Breast epithelium (tissue), 3 donors: Measurements from ENCODE around the gene PCDH9.

Source experiments
- POLR2A ChIP-seq: fragments of 450-650 bp; IDR thresholded peaks from one replicate; pipeline ENCODE4 v1.6.1; 2016; ENCODE audit warnings: antibody characterized with exemption, mild to moderate bottlenecking, moderate library complexity
- POLR2AphosphoS5 ChIP-seq, 3 donors: sonication (generic); formaldehyde crosslinking; IDR thresholded peaks; one replicate each; pipeline ENCODE4 v1.6.1; 2017; ENCODE audit warnings: antibody characterized with exemption in 3 of 3
- TF ChIP-seq, protein P1 (sequence below), 3 donors: fragments of 450-650 bp; IDR thresholded peaks; one replicate each; pipeline ENCODE4 v1.5.1; 2016 to 2017; ENCODE audit warnings: antibody characterized with exemption in 3 of 3, mild to moderate bottlenecking in 3 of 3, moderate library complexity in 3 of 3

DNA sequence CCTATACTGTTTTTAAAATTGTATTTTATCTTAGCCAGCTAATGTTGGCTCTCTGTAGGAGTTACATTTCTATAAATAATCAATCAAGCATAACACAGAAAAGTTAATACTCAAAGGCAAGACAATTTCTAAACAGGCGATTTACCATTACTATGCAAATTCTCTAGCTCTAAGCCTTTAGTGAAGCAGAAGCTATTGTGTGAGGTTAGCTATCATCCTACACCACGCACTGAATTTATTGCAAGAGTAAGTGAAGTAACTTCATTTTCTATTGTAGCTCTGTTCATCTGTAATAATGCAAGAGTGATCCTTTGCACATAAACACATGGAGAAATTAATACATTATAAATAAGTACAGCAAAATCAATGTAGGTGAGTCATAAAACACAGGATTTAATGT is 439.3 kb downstream of the PCDH9 start:
- TF ChIP-seq, protein P1, sequence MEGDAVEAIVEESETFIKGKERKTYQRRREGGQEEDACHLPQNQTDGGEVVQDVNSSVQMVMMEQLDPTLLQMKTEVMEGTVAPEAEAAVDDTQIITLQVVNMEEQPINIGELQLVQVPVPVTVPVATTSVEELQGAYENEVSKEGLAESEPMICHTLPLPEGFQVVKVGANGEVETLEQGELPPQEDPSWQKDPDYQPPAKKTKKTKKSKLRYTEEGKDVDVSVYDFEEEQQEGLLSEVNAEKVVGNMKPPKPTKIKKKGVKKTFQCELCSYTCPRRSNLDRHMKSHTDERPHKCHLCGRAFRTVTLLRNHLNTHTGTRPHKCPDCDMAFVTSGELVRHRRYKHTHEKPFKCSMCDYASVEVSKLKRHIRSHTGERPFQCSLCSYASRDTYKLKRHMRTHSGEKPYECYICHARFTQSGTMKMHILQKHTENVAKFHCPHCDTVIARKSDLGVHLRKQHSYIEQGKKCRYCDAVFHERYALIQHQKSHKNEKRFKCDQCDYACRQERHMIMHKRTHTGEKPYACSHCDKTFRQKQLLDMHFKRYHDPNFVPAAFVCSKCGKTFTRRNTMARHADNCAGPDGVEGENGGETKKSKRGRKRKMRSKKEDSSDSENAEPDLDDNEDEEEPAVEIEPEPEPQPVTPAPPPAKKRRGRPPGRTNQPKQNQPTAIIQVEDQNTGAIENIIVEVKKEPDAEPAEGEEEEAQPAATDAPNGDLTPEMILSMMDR (IDR thresholded peaks at IDR 0.05): no peak
- TF ChIP-seq POLR2AphosphoS5 (IDR thresholded peaks at IDR 0.05): no peak
- TF ChIP-seq POLR2A: no peak
